Measurements from ENCODE around the gene FGR.

Gene FGR

DNA sequence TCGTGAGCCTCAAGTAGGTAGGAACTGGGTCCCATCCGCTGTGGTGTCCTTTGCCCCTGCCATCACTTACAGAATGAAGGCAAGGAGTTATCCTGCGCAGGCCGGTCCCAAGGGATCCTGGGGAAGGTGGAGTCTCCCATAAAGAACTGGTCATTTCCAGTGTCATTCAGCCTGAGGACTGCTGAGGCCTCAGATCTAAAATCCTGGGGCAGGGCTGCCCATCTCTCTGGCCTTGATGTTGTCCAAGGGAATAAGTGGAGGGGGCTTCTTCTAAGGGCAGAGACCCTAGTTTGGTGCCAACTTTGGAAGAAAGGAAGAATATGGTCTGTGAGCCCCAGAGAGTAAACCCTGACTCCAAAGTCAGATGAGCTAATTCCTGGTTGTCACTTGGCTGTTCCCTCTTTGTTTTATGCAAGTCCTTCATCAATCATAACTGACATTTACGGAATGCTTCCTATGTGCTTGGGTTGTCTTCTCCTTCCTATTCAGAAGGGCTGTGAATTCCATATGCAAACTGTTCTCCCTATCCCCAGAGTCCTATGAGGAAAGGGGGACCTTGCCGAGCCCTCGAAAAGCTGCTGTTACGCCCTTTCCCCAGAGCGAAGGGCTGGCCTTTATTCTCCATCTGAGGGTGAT is 30.1 kb upstream of the FGR start:
- H3K27ac ChIP-seq: no peak overlapping the region
- TF ChIP-seq, protein P1, sequence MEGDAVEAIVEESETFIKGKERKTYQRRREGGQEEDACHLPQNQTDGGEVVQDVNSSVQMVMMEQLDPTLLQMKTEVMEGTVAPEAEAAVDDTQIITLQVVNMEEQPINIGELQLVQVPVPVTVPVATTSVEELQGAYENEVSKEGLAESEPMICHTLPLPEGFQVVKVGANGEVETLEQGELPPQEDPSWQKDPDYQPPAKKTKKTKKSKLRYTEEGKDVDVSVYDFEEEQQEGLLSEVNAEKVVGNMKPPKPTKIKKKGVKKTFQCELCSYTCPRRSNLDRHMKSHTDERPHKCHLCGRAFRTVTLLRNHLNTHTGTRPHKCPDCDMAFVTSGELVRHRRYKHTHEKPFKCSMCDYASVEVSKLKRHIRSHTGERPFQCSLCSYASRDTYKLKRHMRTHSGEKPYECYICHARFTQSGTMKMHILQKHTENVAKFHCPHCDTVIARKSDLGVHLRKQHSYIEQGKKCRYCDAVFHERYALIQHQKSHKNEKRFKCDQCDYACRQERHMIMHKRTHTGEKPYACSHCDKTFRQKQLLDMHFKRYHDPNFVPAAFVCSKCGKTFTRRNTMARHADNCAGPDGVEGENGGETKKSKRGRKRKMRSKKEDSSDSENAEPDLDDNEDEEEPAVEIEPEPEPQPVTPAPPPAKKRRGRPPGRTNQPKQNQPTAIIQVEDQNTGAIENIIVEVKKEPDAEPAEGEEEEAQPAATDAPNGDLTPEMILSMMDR (conservative IDR thresholded peaks at IDR 0.05): no peak
- no peak for TF ChIP-seq ZFX (IDR thresholded peaks at IDR 0.05)

- no peak overlapping the region for H3K27ac ChIP-seq
- no peak for TF ChIP-seq ZFX (IDR thresholded peaks at IDR 0.05)
- TF ChIP-seq, protein P1 (conservative IDR thresholded peaks at IDR 0.05): no peak
These were observed 29.3 kb upstream of the FGR start for GRCh38 chr1:27664291-27664690.

- no peak for TF ChIP-seq ZFX (IDR thresholded peaks at IDR 0.05)
- TF ChIP-seq, protein P1 (conservative IDR thresholded peaks at IDR 0.05): peak; percentile 95
- H3K27ac ChIP-seq: no peak overlapping the region
These were observed 27.9 kb upstream of the FGR start for GRCh38 chr1:27662707-27663393.

GRCh38 chr1:27662261-27662660 is 27.3 kb upstream of the FGR start:
- H3K27ac ChIP-seq: no peak overlapping the region
- TF ChIP-seq ZFX (IDR thresholded peaks at IDR 0.05): no peak
- TF ChIP-seq, protein P1 (conservative IDR thresholded peaks at IDR 0.05): no peak

DNA sequence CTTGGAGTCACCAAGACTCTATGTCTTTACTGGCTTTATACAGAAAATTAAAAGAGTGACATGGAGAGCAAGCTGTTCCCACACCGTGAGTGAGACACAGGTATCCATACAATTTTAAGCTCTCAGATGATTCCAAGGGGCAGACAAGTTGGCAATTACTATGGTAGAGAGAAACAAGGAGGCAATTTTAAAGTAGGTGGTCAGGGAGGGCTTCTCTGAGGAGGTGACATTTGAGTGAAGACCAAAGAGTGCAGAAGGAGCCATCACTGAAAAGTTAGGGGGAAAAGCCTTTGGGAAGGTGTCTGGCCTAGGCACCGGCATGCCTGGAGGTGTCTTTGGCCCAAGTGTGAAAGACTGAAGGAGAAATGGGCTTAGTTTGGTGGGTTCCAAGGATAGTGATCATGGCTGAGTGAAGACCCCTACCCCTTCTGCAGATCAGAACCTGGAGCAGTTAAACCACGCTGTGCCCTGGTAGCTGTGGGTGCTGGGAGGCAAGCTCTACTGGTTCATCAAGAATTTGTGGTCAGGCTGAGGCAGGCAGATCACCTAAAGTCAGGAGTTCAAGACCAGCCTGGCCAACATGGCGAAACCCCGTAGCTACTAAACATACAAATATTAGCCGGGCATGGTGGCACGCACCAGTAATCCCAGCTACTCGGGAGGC is 26.6 kb upstream of the FGR start:
- no peak overlapping the region for H3K27ac ChIP-seq
- no peak for TF ChIP-seq ZFX (IDR thresholded peaks at IDR 0.05)
- TF ChIP-seq, protein P1 (conservative IDR thresholded peaks at IDR 0.05): no peak

DNA sequence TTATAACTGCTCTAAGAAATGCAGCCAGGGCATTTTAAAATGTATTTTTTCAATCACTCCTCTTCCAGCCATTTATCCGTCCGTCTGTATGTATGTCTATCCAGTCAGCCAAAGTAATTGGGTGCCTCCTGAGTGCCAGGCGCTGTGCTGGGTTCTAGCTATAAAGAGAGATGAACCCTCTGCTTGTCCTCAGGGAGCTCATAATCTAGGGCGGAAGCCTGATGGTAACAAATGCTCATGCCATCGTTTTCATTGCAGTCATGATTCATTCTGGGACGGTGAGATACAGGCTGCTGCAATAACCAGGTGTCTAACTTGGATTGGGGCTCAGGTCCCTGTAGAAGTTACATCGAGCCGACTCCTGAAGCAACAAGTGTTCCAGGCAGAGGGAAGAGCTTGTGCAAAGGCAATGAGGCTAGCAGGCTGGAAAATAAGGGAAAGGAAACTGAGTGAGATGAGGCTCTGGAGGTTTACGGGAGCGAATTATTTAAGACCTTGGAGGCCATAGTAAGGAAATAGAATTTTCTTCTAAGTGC is 25.4 kb upstream of the FGR start:
- TF ChIP-seq, protein P1 (conservative IDR thresholded peaks at IDR 0.05): no peak
- no peak for TF ChIP-seq ZFX (IDR thresholded peaks at IDR 0.05)
- peak overlapping the region; percentile 30; the same call in 1 of the 2 replicates for H3K27ac ChIP-seq
